GM23248 (cell line): ENCODE measurements around the gene L3MBTL4.

Source experiments
- EZH2 ChIP-seq: fragments of 200-600 bp; sonication (generic); IDR thresholded peaks from 2 replicates; pipeline ENCODE4 v1.6.1; 2018; ENCODE audit warnings: antibody characterized with exemption, mild to moderate bottlenecking; ENCODE audit not compliant: insufficient read depth, poor library complexity, severe bottlenecking
- EZH2phosphoT487 ChIP-seq: fragments of 200-600 bp; sonication (generic); IDR thresholded peaks from 2 replicates; pipeline ENCODE4 v1.6.1; 2018; ENCODE audit warnings: antibody characterized with exemption, moderate library complexity, mild to moderate bottlenecking, low read depth; ENCODE audit not compliant: insufficient read depth

DNA sequence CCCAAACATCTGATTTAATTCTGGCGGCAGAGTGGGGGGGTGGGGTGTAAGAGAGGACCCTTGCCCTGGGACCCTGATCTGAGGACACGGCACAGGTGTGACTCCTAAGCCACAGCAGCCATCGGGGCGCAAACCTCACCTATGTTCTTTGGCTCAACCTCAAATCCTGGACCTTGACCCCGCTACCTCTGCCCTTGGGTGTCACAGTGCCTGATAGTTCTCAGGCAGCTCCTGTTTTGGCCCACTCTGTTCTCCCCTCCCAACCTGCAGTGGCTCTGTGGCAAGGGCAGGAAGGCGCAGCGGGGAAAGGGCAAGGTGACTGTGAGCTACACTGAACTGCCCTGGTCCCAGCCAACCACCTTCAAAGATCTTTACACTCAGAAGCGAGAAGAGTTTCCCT lies 152.8 kb downstream of the L3MBTL4 start:
- no peak for TF ChIP-seq EZH2
- no peak for TF ChIP-seq EZH2phosphoT487
